Suprapubic skin (tissue), 4 donors: ENCODE results near the gene THBS3. TPM values are rescaled to one million over a fixed set of nuclear protein-coding genes. Genes with fewer than 3 reads are reported as not detected.

ENCODE experiments used
- DNase-seq, 2 donors: peaks; one replicate each; pipeline ENCODE4 v3.0.0-alpha.2; 2019; ENCODE audit warnings: low spot score in 2 of 2
- H3K27ac ChIP-seq: fragments of 200-600 bp; sonication (generic); one replicate; pipeline ENCODE4 v1.5.1; 2019
- H3K27me3 ChIP-seq: fragments of 200-600 bp; sonication (generic); one replicate; pipeline ENCODE4 v1.5.1; 2019
- H3K36me3 ChIP-seq: fragments of 200-600 bp; sonication (generic); one replicate; pipeline ENCODE4 v1.5.1; 2019
- H3K4me1 ChIP-seq: fragments of 200-600 bp; sonication (generic); one replicate; pipeline ENCODE4 v1.5.1; 2019
- H3K4me3 ChIP-seq: fragments of 200-600 bp; sonication (generic); one replicate; pipeline ENCODE4 v1.5.1; 2019; ENCODE audit warnings: mild to moderate bottlenecking
- H3K9me3 ChIP-seq: fragments of 200-600 bp; sonication (generic); one replicate; pipeline ENCODE4 v1.5.1; 2019
- EP300 ChIP-seq: sonication (generic); formaldehyde crosslinking; IDR thresholded peaks from one replicate; pipeline ENCODE4 v1.6.1; 2017; ENCODE audit warnings: antibody characterized with exemption
- POLR2A ChIP-seq, 2 donors: fragments of 450-650 bp; IDR thresholded peaks; one replicate each; pipeline ENCODE4 v1.6.1; 2017; ENCODE audit warnings: antibody characterized with exemption in 2 of 2, mild to moderate bottlenecking in 2 of 2, moderate library complexity in 2 of 2
- POLR2AphosphoS5 ChIP-seq, 3 donors: sonication (generic); formaldehyde crosslinking; IDR thresholded peaks; one replicate each; pipeline ENCODE4 v1.6.1; 2017; ENCODE audit warnings: antibody characterized with exemption in 3 of 3
- WGBS: methylation state at CpG from one replicate; pipeline ENCODE4 v1.1.5; 2018; 5-methylcytosine and 5-hydroxymethylcytosine counted together
- total RNA-seq, 4 donors: library from RNA; depleted of rRNA; stranded (reverse); fragments of >200 nt; gene quantifications; one replicate each; pipeline ENCODE4 v1.1.0, GENCODE V29; 2016
- TF ChIP-seq, protein P1 (sequence below), 2 donors: fragments of 200-600 bp in 1 of 2; fragments of 450-650 bp in 1 of 2; sonication (generic) in 1 of 2; IDR thresholded peaks; one replicate each; pipeline ENCODE4 v1.5.1; 2016 to 2019; ENCODE audit warnings: antibody characterized with exemption in 2 of 2, mild to moderate bottlenecking in 1 of 2, moderate library complexity in 1 of 2

The THBS3 gene
- total RNA-seq, 4 donors from 2014 or later, result 21.4 to 90.8 (median 26.7) TPM

DNA sequence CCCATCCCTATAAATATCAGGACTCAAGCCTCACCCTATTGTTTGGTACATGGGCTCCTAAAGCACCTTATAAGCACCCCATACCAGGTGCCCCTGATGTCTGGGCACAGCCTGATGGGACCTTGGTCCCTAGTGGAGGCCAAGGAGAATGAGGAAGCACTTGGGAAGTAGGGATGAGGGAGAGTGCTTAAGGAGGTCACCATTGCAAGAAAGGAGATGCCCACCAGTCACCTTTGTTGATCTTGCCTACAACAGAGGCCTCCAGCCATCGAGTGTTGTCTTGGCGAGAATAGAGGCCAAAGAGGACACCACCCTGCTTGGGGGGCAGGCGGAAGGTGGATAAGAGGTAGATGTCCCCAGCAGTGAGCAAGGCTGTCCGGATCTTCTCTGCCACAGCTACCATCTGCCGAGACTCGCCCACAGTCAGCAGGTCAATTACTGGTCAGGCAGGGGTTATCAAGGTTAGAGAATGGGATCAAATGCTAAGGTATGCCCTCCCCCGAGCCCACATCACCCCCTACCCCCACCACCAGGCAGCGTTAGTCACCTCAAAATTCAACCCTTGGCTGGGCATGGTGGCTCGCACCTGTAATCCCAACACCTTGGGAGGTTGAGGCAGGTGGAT, 1.6 kb downstream of the THBS3 start:
- H3K27me3 ChIP-seq, result no peaks in the 10 kb centered on the region
- H3K36me3 ChIP-seq, result no peaks in the 10 kb centered on the region
- no peak overlapping the region for H3K4me3 ChIP-seq
- TF ChIP-seq EP300, result no peak
- TF ChIP-seq, protein P1, sequence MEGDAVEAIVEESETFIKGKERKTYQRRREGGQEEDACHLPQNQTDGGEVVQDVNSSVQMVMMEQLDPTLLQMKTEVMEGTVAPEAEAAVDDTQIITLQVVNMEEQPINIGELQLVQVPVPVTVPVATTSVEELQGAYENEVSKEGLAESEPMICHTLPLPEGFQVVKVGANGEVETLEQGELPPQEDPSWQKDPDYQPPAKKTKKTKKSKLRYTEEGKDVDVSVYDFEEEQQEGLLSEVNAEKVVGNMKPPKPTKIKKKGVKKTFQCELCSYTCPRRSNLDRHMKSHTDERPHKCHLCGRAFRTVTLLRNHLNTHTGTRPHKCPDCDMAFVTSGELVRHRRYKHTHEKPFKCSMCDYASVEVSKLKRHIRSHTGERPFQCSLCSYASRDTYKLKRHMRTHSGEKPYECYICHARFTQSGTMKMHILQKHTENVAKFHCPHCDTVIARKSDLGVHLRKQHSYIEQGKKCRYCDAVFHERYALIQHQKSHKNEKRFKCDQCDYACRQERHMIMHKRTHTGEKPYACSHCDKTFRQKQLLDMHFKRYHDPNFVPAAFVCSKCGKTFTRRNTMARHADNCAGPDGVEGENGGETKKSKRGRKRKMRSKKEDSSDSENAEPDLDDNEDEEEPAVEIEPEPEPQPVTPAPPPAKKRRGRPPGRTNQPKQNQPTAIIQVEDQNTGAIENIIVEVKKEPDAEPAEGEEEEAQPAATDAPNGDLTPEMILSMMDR (IDR thresholded peaks at IDR 0.05), result no peak
- H3K27ac ChIP-seq, result no peak overlapping the region
- H3K4me1 ChIP-seq, result peaks cover 33% of the 10 kb centered on the region
- WGBS, result 74% methylated on average over 5 of the region's 9 CpGs
- no peak for DNase-seq
- H3K9me3 ChIP-seq, result no peaks in the 10 kb centered on the region

- peaks cover 31% of the 10 kb centered on the region for H3K4me1 ChIP-seq
- no peak overlapping the region for H3K4me3 ChIP-seq
- no peaks in the 10 kb centered on the region for H3K9me3 ChIP-seq
- H3K36me3 ChIP-seq, result peaks cover 10% of the 10 kb centered on the region
- no peak overlapping the region for H3K27ac ChIP-seq
- no peaks in the 10 kb centered on the region for H3K27me3 ChIP-seq
- no peak for DNase-seq
- TF ChIP-seq POLR2A (IDR thresholded peaks at IDR 0.05), result no peak
- TF ChIP-seq EP300, result no peak
- TF ChIP-seq, protein P1 (IDR thresholded peaks at IDR 0.05), result no peak
- no peak for TF ChIP-seq POLR2AphosphoS5 (IDR thresholded peaks at IDR 0.05)
- WGBS, result 85% methylated on average over 14 of the region's 14 CpGs
Measured at GRCh38 chr1:155205035-155205434, 2.7 kb downstream of the THBS3 start.

DNA sequence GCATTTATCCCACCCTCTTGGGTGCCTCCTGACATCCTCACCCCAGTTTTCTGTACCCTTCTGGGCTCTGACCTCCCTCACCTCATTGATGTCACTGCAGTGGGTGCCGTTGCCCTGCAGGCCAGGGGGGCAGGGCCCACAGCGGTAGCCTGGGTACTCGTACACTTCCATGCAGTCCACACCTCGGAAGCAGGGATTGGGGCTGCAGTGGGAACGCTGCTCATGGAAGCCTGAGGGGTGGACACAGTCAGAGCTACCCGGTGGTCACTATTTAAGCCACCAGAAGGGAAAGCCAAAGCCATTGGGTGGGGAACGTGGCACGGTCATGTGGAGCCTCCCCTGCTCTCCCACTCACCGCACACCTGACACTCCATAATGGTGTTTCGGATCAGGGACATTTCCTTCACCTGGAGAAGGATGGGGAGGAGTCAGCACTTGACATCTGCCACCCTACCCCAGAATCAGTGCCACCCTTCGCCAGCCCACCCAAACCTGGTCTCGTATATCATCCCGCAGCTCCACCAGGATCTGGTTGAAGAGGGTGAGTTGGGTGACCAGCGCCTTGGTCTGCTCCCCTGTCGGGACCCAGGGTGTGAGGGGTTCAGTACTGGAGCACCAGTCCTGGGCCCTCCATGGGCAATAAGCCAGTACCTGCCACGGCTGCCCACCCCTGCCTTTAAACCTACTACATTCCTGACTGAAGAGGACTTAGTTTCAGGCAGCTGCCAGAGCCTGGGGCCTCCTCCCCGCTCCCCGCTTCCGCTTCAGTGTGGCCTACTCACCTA, 4.8 kb downstream of the THBS3 start:
- Histone ChIP-seq H3K36me3 (peaks cover 19% of the 10 kb centered on the region), H3K9me3 (no peaks in the 10 kb centered on the region), H3K4me3 (no peak overlapping the region), H3K27me3 (no peaks in the 10 kb centered on the region), H3K4me1 (peaks cover 16% of the 10 kb centered on the region), H3K27ac (no peak overlapping the region)
- DNase-seq, result no peak
- no peak for TF ChIP-seq POLR2AphosphoS5 (IDR thresholded peaks at IDR 0.05)
- TF ChIP-seq POLR2A (IDR thresholded peaks at IDR 0.05), result no peak
- TF ChIP-seq, protein P1 (IDR thresholded peaks at IDR 0.05), result no peak
- TF ChIP-seq EP300, result no peak
- 92% methylated on average over 18 of the region's 19 CpGs for WGBS

DNA sequence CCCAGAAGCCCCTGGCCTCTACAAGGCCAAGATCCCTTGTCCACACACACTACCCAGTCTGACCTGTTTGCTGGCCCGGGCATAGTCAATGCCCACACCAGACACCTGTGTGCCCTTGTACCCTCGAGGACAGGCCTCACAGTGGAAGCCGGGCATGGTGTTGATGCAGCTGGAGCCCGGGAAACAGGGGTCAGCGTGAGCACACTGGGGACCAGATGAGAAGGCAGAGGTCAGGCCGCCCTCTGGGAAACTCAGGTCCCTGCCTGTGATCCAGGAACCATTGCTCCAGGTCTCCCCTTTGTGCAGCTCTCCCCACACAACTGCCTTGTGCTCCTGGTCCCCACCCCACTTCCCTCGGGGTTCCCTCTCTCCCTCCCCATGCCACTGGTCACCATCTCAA, 5.5 kb downstream of the THBS3 start:
- peaks cover 9% of the 10 kb centered on the region for H3K4me1 ChIP-seq
- WGBS, result 85% methylated on average over 7 of the region's 7 CpGs
- no peak for DNase-seq
- no peak overlapping the region for H3K4me3 ChIP-seq
- H3K36me3 ChIP-seq, result peaks cover 20% of the 10 kb centered on the region
- H3K9me3 ChIP-seq, result no peaks in the 10 kb centered on the region
- TF ChIP-seq POLR2AphosphoS5 (IDR thresholded peaks at IDR 0.05), result no peak
- TF ChIP-seq, protein P1 (IDR thresholded peaks at IDR 0.05), result no peak
- TF ChIP-seq POLR2A (IDR thresholded peaks at IDR 0.05), result no peak
- no peak for TF ChIP-seq EP300
- no peaks in the 10 kb centered on the region for H3K27me3 ChIP-seq
- H3K27ac ChIP-seq, result no peak overlapping the region

- Histone ChIP-seq H3K27me3 (no peaks in the 10 kb centered on the region), H3K9me3 (no peaks in the 10 kb centered on the region), H3K4me1 (peaks cover under 1% of the 10 kb centered on the region), H3K27ac (no peak overlapping the region), H3K36me3 (peaks cover 20% of the 10 kb centered on the region), H3K4me3 (no peak overlapping the region)
- 94% methylated on average over 5 of the region's 5 CpGs for WGBS
- no peak for TF ChIP-seq POLR2A (IDR thresholded peaks at IDR 0.05)
- TF ChIP-seq, protein P1 (IDR thresholded peaks at IDR 0.05), result no peak
- no peak for TF ChIP-seq POLR2AphosphoS5 (IDR thresholded peaks at IDR 0.05)
- TF ChIP-seq EP300, result no peak
- no peak for DNase-seq
Measured at GRCh38 chr1:155200920-155201319, 6.8 kb downstream of the THBS3 start.
